Neural progenitor cell (in vitro differentiated cells): ENCODE measurements around the gene GHDC. TPM values are rescaled to one million over a fixed set of nuclear protein-coding genes. Genes with fewer than 3 reads are reported as not detected.

Experiments used
- DNase-seq: peaks from one replicate; pipeline ENCODE4 v3.0.0-alpha.2; 2016; ENCODE audit warnings: low spot score
- H2AFZ ChIP-seq: fragments of 200-600 bp; sonication (generic); replicated peaks from 2 replicates; pipeline ENCODE4 v1.6.1; 2016; ENCODE audit warnings: antibody characterized with exemption
- H3F3A ChIP-seq: fragments of 200-600 bp; sonication (generic); 2 replicates; pipeline ENCODE4 v1.6.1; 2016; ENCODE audit warnings: antibody characterized with exemption, low read depth
- H3K27ac ChIP-seq: fragments of 200-600 bp; sonication (generic); 2 replicates; pipeline ENCODE4 v1.5.1; 2016; ENCODE audit warnings: mild to moderate bottlenecking
- H3K27me3 ChIP-seq: fragments of 200-600 bp; sonication (generic); 2 replicates; pipeline ENCODE4 v1.6.1; 2016; ENCODE audit warnings: mild to moderate bottlenecking, moderate library complexity
- H3K36me3 ChIP-seq: fragments of 200-600 bp; sonication (generic); 2 replicates; pipeline ENCODE4 v1.5.1; 2016
- H3K4me1 ChIP-seq: fragments of 200-600 bp; sonication (generic); 2 replicates; pipeline ENCODE4 v1.6.1; 2016; ENCODE audit warnings: mixed run types
- H3K4me2 ChIP-seq: fragments of 200-600 bp; sonication (generic); 2 replicates; pipeline ENCODE4 v1.6.1; 2016
- H3K4me3 ChIP-seq: fragments of 200-600 bp; sonication (generic); 2 replicates; pipeline ENCODE4 v1.5.1; 2016
- H3K79me2 ChIP-seq: fragments of 200-600 bp; sonication (generic); 2 replicates; pipeline ENCODE4 v1.6.1; 2016; ENCODE audit warnings: low read depth
- H3K9ac ChIP-seq: fragments of 200-600 bp; sonication (generic); 2 replicates; pipeline ENCODE4 v1.6.1; 2016
- H3K9me3 ChIP-seq: fragments of 200-600 bp; sonication (generic); 2 replicates; pipeline ENCODE4 v1.5.1; 2016; ENCODE audit warnings: low read depth
- H4K20me1 ChIP-seq: fragments of 200-600 bp; sonication (generic); 2 replicates; pipeline ENCODE4 v1.6.1; 2016; ENCODE audit warnings: low read depth
- H3K27ac Mint-ChIP-seq: 3 replicates; pipeline ENCODE4 v1.8.0; 2021; ENCODE audit warnings: mixed read lengths
- H3K27me3 Mint-ChIP-seq: 2 replicates; pipeline ENCODE4 v1.8.0; 2022; ENCODE audit warnings: low read depth, mild to moderate bottlenecking, inconsistent platforms, moderate library complexity, mixed read lengths; ENCODE audit not compliant: insufficient read depth
- H3K36me3 Mint-ChIP-seq: 3 replicates; pipeline ENCODE4 v1.8.0; 2021; ENCODE audit warnings: mixed read lengths
- H3K4me1 Mint-ChIP-seq: 3 replicates; pipeline ENCODE4 v1.8.0; 2021; ENCODE audit warnings: mixed read lengths
- H3K4me3 Mint-ChIP-seq: 3 replicates; pipeline ENCODE4 v1.8.0; 2021; ENCODE audit warnings: mild to moderate bottlenecking, moderate library complexity, mixed read lengths
- H3K9me3 Mint-ChIP-seq: 3 replicates; pipeline ENCODE4 v1.8.0; 2020; ENCODE audit warnings: mixed read lengths
- CTCF ChIP-seq: fragments of 200-600 bp; sonication (generic); IDR thresholded peaks from 2 replicates; pipeline ENCODE4 v1.5.1; 2017; ENCODE audit warnings: antibody characterized with exemption, mild to moderate bottlenecking
- EZH2 ChIP-seq: fragments of 200-600 bp; sonication (generic); IDR thresholded peaks from 2 replicates; pipeline ENCODE4 v1.6.1; 2017; ENCODE audit warnings: antibody characterized with exemption, mild to moderate bottlenecking, moderate library complexity
- EZH2phosphoT487 ChIP-seq: fragments of 200-600 bp; sonication (generic); IDR thresholded peaks from 2 replicates; pipeline ENCODE4 v1.6.1; 2017; ENCODE audit warnings: antibody characterized with exemption
- total RNA-seq: library from RNA; depleted of rRNA; stranded (reverse); fragments of >200 nt; gene quantifications from 2 replicates; pipeline ENCODE4 v1.2.3, GENCODE V29; 2015; ENCODE audit warnings: low replicate concordance

GHDC gene
- total RNA-seq, 1 donor from 2014 or later: 7.7 TPM

DNA sequence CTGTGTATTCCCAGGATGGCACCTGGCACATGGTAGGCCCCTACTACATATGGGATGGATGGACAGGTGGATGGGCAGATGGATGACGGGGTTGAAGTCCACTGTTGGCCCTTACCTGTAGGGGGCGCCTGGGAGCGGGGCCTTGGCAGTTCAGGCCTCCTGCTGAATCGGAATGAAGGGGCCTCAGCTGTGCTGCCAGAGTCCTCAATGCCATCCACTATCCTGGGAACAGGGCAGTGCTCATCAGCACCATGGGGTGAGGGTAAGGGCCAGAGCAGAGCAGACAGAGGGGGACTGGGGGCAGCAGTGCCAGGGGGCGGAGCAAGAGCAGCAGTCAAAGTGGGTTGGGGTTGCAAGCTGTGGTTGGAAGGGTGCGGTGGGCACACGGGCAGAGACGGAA is 31.2 kb downstream of the GHDC start:
- Mint-ChIP-seq H3K4me1 (peaks cover 19% of the 10 kb centered on the region), H3K36me3 (no peaks in the 10 kb centered on the region), H3K4me3 (peak overlapping the region; percentile 50), H3K27me3 (peaks cover 17% of the 10 kb centered on the region), H3K27ac (peak overlapping the region; percentile 85), H3K9me3 (no peaks in the 10 kb centered on the region)
- TF ChIP-seq CTCF (peak; percentile 63), EZH2phosphoT487 (no peak)
- Histone ChIP-seq H3K79me2 (no peaks in the 10 kb centered on the region), H3K4me3 (no peak overlapping the region), H3K9me3 (no peaks in the 10 kb centered on the region), H4K20me1 (no peaks in the 10 kb centered on the region), H3F3A (no peaks in the 10 kb centered on the region), H3K36me3 (no peaks in the 10 kb centered on the region), H3K27me3 (no peaks in the 10 kb centered on the region), H2AFZ (no peak overlapping the region), H3K9ac (no peak overlapping the region), H3K4me2 (no peak overlapping the region), H3K27ac (no peak overlapping the region), H3K4me1 (no peaks in the 10 kb centered on the region)
- peak; percentile 60 for DNase-seq

DNA sequence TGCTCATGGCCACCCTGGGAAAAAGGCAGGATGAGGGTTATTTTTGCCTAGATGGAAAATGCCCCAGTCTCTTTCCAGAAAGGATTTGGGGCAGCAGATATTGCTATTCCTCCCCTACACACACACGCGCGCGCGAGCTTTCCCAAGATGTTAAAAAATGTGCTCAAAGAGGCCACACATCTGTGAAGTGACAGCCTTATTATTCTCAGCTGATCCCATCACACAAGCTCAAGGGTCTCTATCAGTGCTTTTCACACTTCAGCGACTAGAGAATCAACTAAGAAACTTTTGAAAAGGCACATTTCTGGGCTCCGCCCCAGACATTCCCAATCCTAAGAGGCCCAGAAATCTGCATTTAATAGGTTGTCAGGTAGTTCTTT is 33.8 kb downstream of the GHDC start:
- Histone ChIP-seq H3K79me2 (no peaks in the 10 kb centered on the region), H3K4me1 (no peaks in the 10 kb centered on the region), H3K27ac (no peak overlapping the region), H4K20me1 (no peaks in the 10 kb centered on the region), H3K4me3 (no peak overlapping the region), H3K4me2 (no peak overlapping the region), H3F3A (peaks cover 9% of the 10 kb centered on the region), H3K9me3 (no peaks in the 10 kb centered on the region), H3K9ac (no peak overlapping the region), H3K27me3 (no peaks in the 10 kb centered on the region), H2AFZ (no peak overlapping the region), H3K36me3 (no peaks in the 10 kb centered on the region)
- H3K4me3 Mint-ChIP-seq: peak overlapping the region; percentile 31
- H3K4me1 Mint-ChIP-seq: peaks cover 26% of the 10 kb centered on the region
- TF ChIP-seq EZH2: no peak
- TF ChIP-seq CTCF: no peak
- no peak for TF ChIP-seq EZH2phosphoT487
- H3K27me3 Mint-ChIP-seq: peaks cover 11% of the 10 kb centered on the region
- DNase-seq: no peak
- no peaks in the 10 kb centered on the region for H3K9me3 Mint-ChIP-seq
- H3K27ac Mint-ChIP-seq: peak overlapping the region; percentile 42
- H3K36me3 Mint-ChIP-seq: no peaks in the 10 kb centered on the region

DNA sequence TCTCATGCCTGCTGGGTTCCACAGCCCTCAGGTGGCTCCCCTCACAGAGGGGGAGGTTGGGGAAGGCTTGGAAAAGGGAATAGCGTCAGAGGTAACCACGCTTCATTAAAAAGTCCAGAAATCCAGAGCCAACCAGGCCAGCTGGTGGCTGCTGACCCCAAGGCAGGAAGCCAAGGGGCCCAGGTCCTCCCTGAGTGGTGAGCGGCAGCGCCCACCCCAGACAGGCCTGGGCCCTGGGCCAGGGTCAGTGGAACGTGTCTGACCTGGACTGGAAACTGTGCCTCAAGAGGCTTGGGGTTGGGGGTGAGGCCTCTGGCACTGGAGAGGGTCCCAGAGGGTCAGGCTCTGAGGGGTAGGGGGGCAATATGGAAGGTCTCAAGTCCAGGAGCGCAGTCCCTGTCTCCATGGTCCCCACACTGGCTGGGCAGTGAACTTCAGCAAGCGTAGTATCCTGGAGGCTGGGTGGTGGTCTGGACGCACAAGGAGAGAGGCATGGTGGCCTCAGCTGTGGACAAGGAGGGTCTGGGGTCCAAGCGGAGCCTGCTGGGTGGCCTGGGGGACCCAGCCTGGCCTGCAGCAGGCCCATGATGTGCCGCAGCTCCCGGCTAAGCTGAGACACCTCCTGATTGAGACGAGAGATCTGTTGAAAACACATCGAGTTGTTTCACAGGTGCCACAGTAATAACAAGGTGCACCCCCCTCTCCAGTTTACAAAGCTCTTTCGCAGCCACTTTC is 34.3 kb downstream of the GHDC start:
- H3K27me3 ChIP-seq: no peaks in the 10 kb centered on the region
- TF ChIP-seq CTCF (no peak), EZH2 (no peak), EZH2phosphoT487 (no peak)
- Mint-ChIP-seq H3K36me3 (no peaks in the 10 kb centered on the region), H3K4me3 (no peak overlapping the region), H3K27me3 (peaks cover 10% of the 10 kb centered on the region), H3K4me1 (peaks cover 27% of the 10 kb centered on the region), H3K9me3 (no peaks in the 10 kb centered on the region), H3K27ac (peak overlapping the region; percentile 42)
- H3K4me3 ChIP-seq: no peak overlapping the region
- H3K27ac ChIP-seq: no peak overlapping the region
- no peaks in the 10 kb centered on the region for H3K79me2 ChIP-seq
- H3K9ac ChIP-seq: no peak overlapping the region
- no peak overlapping the region for H3K4me2 ChIP-seq
- H3K4me1 ChIP-seq: no peaks in the 10 kb centered on the region
- DNase-seq: no peak
- no peak overlapping the region for H2AFZ ChIP-seq
- no peaks in the 10 kb centered on the region for H3K36me3 ChIP-seq
- H3K9me3 ChIP-seq: no peaks in the 10 kb centered on the region
- peaks cover 12% of the 10 kb centered on the region for H3F3A ChIP-seq
- no peaks in the 10 kb centered on the region for H4K20me1 ChIP-seq
